ENCODE results near the gene ABCA10.

- no peak for TF ChIP-seq CTCF (IDR thresholded peaks at IDR 0.05)
- TF ChIP-seq ESRRA (CRISPR knock-in tag; IDR thresholded peaks at IDR 0.05; ENCODE audit: borderline replicate concordance) = no peak
- no peak for TF ChIP-seq ATF1 (CRISPR knock-in tag; IDR thresholded peaks at IDR 0.05)
- no peak for TF ChIP-seq JUN (CRISPR knock-in tag; IDR thresholded peaks at IDR 0.05)
Observed at GRCh38 chr17:69227541-69227940, 1.1 kb downstream of the ABCA10 start.
